Parathyroid adenoma (tissue), 2 donors: Measurements from ENCODE around the gene PRKCE.

Source experiments
- H2AFZ ChIP-seq: fragments of 300-600 bp; sonication (generic); one replicate; pipeline ENCODE4 v1.7.0; 2017; ENCODE audit warnings: antibody characterized with exemption, mild to moderate bottlenecking
- H3K27ac ChIP-seq: fragments of 300-600 bp; sonication (generic); one replicate; pipeline ENCODE4 v1.7.0; 2017
- H3K27me3 ChIP-seq: fragments of 300-600 bp; sonication (generic); one replicate; pipeline ENCODE4 v1.7.0; 2017; ENCODE audit warnings: low read length; ENCODE audit not compliant: control insufficient read depth, insufficient read depth
- H3K36me3 ChIP-seq: fragments of 300-600 bp; sonication (generic); one replicate; pipeline ENCODE4 v1.7.0; 2017; ENCODE audit warnings: low read length; ENCODE audit not compliant: control insufficient read depth, insufficient read depth
- H3K4me1 ChIP-seq: fragments of 300-600 bp; sonication (generic); one replicate; pipeline ENCODE4 v1.7.0; 2017; ENCODE audit warnings: control low read depth
- H3K4me2 ChIP-seq: fragments of 300-600 bp; sonication (generic); one replicate; pipeline ENCODE4 v1.7.0; 2017; ENCODE audit warnings: low read length
- H3K4me3 ChIP-seq: fragments of 300-600 bp; sonication (generic); one replicate; pipeline ENCODE4 v1.7.0; 2017; ENCODE audit warnings: low read depth, low read length
- H3K79me2 ChIP-seq: fragments of 300-600 bp; sonication (generic); one replicate; pipeline ENCODE4 v1.7.0; 2017; ENCODE audit warnings: control low read depth
- H3K9ac ChIP-seq: fragments of 300-600 bp; sonication (generic); one replicate; pipeline ENCODE4 v1.7.0; 2017; ENCODE audit warnings: mild to moderate bottlenecking
- H3K9me3 ChIP-seq: fragments of 300-600 bp; sonication (generic); one replicate; pipeline ENCODE4 v1.7.0; 2017; ENCODE audit warnings: low read length; ENCODE audit not compliant: control insufficient read depth
- TF ChIP-seq, protein P1 (sequence below): fragments of 300-600 bp; sonication (generic); IDR thresholded peaks from one replicate; pipeline ENCODE4 v1.7.0; 2017; ENCODE audit warnings: antibody characterized with exemption, mild to moderate bottlenecking
- donor health status: primary hyperparathyroidism.

Gene PRKCE

GRCh38 chr2:45734336-45734735, 82.9 kb downstream of the PRKCE start:
- Histone ChIP-seq H3K4me1 (no peaks in the 10 kb centered on the region), H3K9me3 (no peaks in the 10 kb centered on the region), H3K79me2 (peaks cover 90% of the 10 kb centered on the region), H3K4me2 (no peak overlapping the region), H3K27me3 (no peaks in the 10 kb centered on the region), H3K36me3 (no peaks in the 10 kb centered on the region), H3K4me3 (no peak overlapping the region), H2AFZ (no peak overlapping the region), H3K27ac (no peak overlapping the region), H3K9ac (no peak overlapping the region)
- TF ChIP-seq, protein P1, sequence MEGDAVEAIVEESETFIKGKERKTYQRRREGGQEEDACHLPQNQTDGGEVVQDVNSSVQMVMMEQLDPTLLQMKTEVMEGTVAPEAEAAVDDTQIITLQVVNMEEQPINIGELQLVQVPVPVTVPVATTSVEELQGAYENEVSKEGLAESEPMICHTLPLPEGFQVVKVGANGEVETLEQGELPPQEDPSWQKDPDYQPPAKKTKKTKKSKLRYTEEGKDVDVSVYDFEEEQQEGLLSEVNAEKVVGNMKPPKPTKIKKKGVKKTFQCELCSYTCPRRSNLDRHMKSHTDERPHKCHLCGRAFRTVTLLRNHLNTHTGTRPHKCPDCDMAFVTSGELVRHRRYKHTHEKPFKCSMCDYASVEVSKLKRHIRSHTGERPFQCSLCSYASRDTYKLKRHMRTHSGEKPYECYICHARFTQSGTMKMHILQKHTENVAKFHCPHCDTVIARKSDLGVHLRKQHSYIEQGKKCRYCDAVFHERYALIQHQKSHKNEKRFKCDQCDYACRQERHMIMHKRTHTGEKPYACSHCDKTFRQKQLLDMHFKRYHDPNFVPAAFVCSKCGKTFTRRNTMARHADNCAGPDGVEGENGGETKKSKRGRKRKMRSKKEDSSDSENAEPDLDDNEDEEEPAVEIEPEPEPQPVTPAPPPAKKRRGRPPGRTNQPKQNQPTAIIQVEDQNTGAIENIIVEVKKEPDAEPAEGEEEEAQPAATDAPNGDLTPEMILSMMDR = no peak

DNA sequence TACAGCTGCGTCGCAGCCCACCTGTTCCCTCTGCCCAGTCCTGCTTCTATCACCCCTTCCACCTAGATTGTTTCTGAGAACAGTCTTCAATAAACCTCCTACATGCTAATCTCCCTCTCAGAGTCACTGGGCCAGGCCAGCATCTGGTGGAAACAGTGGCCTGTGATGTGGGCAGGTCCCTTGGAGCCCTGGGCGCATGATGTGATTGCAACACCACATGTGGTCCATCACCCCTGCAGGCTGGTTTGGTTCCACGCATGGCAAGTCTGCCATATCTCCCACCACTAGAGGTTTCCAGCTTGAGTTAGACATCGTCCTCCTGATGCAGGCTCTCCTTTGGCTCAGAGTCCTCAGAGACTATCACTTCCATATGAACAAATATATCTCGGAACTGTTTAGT, 83.5 kb downstream of the PRKCE start:
- no peak overlapping the region for H3K9ac ChIP-seq
- peaks cover 85% of the 10 kb centered on the region for H3K79me2 ChIP-seq
- no peaks in the 10 kb centered on the region for H3K9me3 ChIP-seq
- H3K4me2 ChIP-seq = no peak overlapping the region
- TF ChIP-seq, protein P1 = no peak
- no peaks in the 10 kb centered on the region for H3K36me3 ChIP-seq
- H3K27me3 ChIP-seq = no peaks in the 10 kb centered on the region
- H3K27ac ChIP-seq = no peak overlapping the region
- H3K4me3 ChIP-seq = no peak overlapping the region
- H2AFZ ChIP-seq = no peak overlapping the region
- H3K4me1 ChIP-seq = no peaks in the 10 kb centered on the region

- H3K79me2 ChIP-seq = peaks cover 77% of the 10 kb centered on the region
- H3K27me3 ChIP-seq = no peaks in the 10 kb centered on the region
- H3K4me1 ChIP-seq = peaks cover 2% of the 10 kb centered on the region
- H2AFZ ChIP-seq = no peak overlapping the region
- no peak overlapping the region for H3K4me2 ChIP-seq
- TF ChIP-seq, protein P1 = no peak
- no peak overlapping the region for H3K9ac ChIP-seq
- H3K36me3 ChIP-seq = no peaks in the 10 kb centered on the region
- no peak overlapping the region for H3K27ac ChIP-seq
- no peaks in the 10 kb centered on the region for H3K9me3 ChIP-seq
- H3K4me3 ChIP-seq = no peak overlapping the region
Measured at GRCh38 chr2:45736757-45737704, 85.6 kb downstream of the PRKCE start.

DNA sequence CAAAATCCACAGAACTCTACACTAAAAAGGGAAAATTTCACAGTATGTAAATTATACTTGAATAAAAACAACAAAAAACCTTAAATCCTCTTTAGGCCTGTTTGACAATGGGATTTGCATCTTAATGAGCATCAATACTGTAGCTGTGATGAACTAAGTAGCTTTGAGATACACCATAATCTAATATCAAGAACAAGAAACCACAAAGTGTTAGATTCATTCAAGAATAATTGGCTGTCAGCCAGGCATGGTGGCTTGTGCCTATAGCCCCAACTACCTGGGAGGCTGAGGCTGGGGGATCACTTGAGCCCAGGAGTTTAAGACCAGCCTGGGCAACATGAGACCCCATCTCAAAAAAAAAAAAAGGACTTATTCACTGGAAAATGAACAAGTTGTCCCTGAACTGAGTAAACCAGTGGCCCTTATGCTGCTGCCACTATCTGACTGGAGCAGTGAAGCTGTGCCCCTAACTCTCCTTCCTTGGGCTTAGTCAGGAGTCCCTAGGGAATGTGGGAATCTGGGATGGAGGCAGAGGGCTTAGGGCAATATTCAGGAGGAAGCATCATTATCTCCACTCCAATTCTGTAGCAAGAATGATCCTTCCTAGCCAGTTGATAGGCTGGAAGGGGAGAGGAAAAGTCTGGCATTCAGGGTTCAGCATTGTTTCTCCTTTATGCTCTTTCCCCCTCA, 88.5 kb downstream of the PRKCE start:
- TF ChIP-seq, protein P1 = no peak
- H3K27me3 ChIP-seq = no peaks in the 10 kb centered on the region

More for the DNA sequence above, 88.5 kb downstream of the PRKCE start:
- Histone ChIP-seq H3K79me2 (peaks cover 52% of the 10 kb centered on the region), H3K4me3 (no peak overlapping the region), H3K4me1 (peaks cover 6% of the 10 kb centered on the region), H3K9ac (no peak overlapping the region), H3K36me3 (no peaks in the 10 kb centered on the region), H3K9me3 (no peaks in the 10 kb centered on the region), H3K4me2 (no peak overlapping the region), H2AFZ (no peak overlapping the region), H3K27ac (no peak overlapping the region)
